PFSK-1 (cell line): Measurements from ENCODE around the gene MCRIP2.

ENCODE experiments used
- FOXP2 ChIP-seq: optimal IDR thresholded peaks from 2 replicates; pipeline ENCODE3; 2011; ENCODE audit warnings: borderline replicate concordance, control low read depth, inconsistent platforms; ENCODE audit not compliant: insufficient read depth; ENCODE audit errors: extremely low read length, extremely low read depth
- POLR2AphosphoS5 ChIP-seq: IDR thresholded peaks from 2 replicates; pipeline ENCODE4 v1.6.1; 2012; ENCODE audit warnings: low read depth, mild to moderate bottlenecking, control low read depth, low read length, moderate library complexity
- SIN3A ChIP-seq: IDR thresholded peaks from 2 replicates; pipeline ENCODE4 v1.6.1; 2012; ENCODE audit warnings: mild to moderate bottlenecking, low read length, moderate library complexity, borderline replicate concordance; ENCODE audit not compliant: insufficient read depth
- TAF1 ChIP-seq: IDR thresholded peaks from 2 replicates; pipeline ENCODE4 v1.6.1; 2012; ENCODE audit warnings: low read length, control low read depth, borderline replicate concordance; ENCODE audit not compliant: insufficient read depth
- TF ChIP-seq, protein P1 (sequence below), 2 experiments: IDR thresholded peaks; 2 replicates each; pipeline versions ENCODE4 v1.6.1 to v1.8.0; 2011 to 2012; ENCODE audit warnings: low read depth in 2 of 2, low read length in 2 of 2, control low read depth in 1 of 2, inconsistent platforms in 1 of 2, mild to moderate bottlenecking in 1 of 2, moderate library complexity in 1 of 2; ENCODE audit not compliant: insufficient read depth in 1 of 2

- TF ChIP-seq POLR2AphosphoS5 (no peak), TAF1 (no peak), SIN3A (no peak), FOXP2 (no peak)
- TF ChIP-seq, protein P1, sequence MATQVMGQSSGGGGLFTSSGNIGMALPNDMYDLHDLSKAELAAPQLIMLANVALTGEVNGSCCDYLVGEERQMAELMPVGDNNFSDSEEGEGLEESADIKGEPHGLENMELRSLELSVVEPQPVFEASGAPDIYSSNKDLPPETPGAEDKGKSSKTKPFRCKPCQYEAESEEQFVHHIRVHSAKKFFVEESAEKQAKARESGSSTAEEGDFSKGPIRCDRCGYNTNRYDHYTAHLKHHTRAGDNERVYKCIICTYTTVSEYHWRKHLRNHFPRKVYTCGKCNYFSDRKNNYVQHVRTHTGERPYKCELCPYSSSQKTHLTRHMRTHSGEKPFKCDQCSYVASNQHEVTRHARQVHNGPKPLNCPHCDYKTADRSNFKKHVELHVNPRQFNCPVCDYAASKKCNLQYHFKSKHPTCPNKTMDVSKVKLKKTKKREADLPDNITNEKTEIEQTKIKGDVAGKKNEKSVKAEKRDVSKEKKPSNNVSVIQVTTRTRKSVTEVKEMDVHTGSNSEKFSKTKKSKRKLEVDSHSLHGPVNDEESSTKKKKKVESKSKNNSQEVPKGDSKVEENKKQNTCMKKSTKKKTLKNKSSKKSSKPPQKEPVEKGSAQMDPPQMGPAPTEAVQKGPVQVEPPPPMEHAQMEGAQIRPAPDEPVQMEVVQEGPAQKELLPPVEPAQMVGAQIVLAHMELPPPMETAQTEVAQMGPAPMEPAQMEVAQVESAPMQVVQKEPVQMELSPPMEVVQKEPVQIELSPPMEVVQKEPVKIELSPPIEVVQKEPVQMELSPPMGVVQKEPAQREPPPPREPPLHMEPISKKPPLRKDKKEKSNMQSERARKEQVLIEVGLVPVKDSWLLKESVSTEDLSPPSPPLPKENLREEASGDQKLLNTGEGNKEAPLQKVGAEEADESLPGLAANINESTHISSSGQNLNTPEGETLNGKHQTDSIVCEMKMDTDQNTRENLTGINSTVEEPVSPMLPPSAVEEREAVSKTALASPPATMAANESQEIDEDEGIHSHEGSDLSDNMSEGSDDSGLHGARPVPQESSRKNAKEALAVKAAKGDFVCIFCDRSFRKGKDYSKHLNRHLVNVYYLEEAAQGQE (IDR thresholded peaks at IDR 0.05; ENCODE audit: insufficient read depth in 1 of 2, low read depth in 2 of 2, low read length in 2 of 2) = no peak
Observed at GRCh38 chr16:631808-632358, 9.7 kb upstream of the MCRIP2 start.
